ENCODE measurements around the gene TUBB2B. TPM values are rescaled to one million over a fixed set of nuclear protein-coding genes. Genes with fewer than 3 reads are reported as not detected.

TUBB2B gene
- total and polyA plus RNA-seq, 8 donors, result 2.2 to 16.5 (median 8.5) TPM

- no peak overlapping the region for H3K27ac ChIP-seq
- no peak for ATAC-seq
- peaks cover 0 to 42% of the 10 kb centered on the region in 2 donors for H3K36me3 ChIP-seq
- no peak for TF ChIP-seq CTCF (IDR thresholded peaks at IDR 0.05)
- no peak overlapping the region for H3K4me3 ChIP-seq
- no peak for DNase-seq
- no peaks in the 10 kb centered on the region for H3K27me3 ChIP-seq
- H3K9me3 ChIP-seq, result no peaks in the 10 kb centered on the region
- intact Hi-C loops (cut with DNase I), result loop anchor here in 1 of 2 donors (10.0 kb wide), 1 partner anchor 461 kb away; no protein-coding TSS in a partner anchor
- H3K4me1 ChIP-seq, result no peaks in the 10 kb centered on the region
Measured at GRCh38 chr6:3273707-3274521, 46.5 kb upstream of the TUBB2B start.

GRCh38 chr6:3272911-3273547 lies 45.6 kb upstream of the TUBB2B start:
- Histone ChIP-seq H3K27me3 (no peaks in the 10 kb centered on the region), H3K4me3 (no peak overlapping the region), H3K36me3 (peaks cover 0 to 50% of the 10 kb centered on the region in 2 donors), H3K4me1 (no peaks in the 10 kb centered on the region), H3K9me3 (no peaks in the 10 kb centered on the region), H3K27ac (no peak overlapping the region)
- no peak for ATAC-seq
- TF ChIP-seq CTCF (IDR thresholded peaks at IDR 0.05), result no peak
- intact Hi-C loops (cut with DNase I), result loop anchor here in 1 of 2 donors (10.0 kb wide), 1 partner anchor 462 kb away; no protein-coding TSS in a partner anchor
- no peak for DNase-seq

GRCh38 chr6:3271756-3272155 lies 44.3 kb upstream of the TUBB2B start:
- Histone ChIP-seq H3K27me3 (no peaks in the 10 kb centered on the region), H3K9me3 (no peaks in the 10 kb centered on the region), H3K27ac (no peak overlapping the region), H3K4me1 (no peaks in the 10 kb centered on the region), H3K36me3 (peaks cover 0 to 51% of the 10 kb centered on the region in 2 donors), H3K4me3 (no peak overlapping the region)
- ATAC-seq, result no peak
- no peak for DNase-seq
- intact Hi-C loops (cut with DNase I), result loop anchor here in 1 of 2 donors (10.0 kb wide), 1 partner anchor 463 kb away; no protein-coding TSS in a partner anchor
- TF ChIP-seq CTCF (IDR thresholded peaks at IDR 0.05), result no peak

GRCh38 chr6:3270258-3270657 lies 42.8 kb upstream of the TUBB2B start:
- ATAC-seq (peak; percentile 78), DNase-seq (no peak)
- Histone ChIP-seq H3K27me3 (no peaks in the 10 kb centered on the region), H3K36me3 (peaks cover 0 to 55% of the 10 kb centered on the region in 2 donors), H3K9me3 (no peaks in the 10 kb centered on the region), H3K4me1 (no peaks in the 10 kb centered on the region), H3K27ac (no peak overlapping the region), H3K4me3 (no peak overlapping the region)
- TF ChIP-seq CTCF (IDR thresholded peaks at IDR 0.05), result no peak
- intact Hi-C loops (cut with DNase I), result loop anchor here in 1 of 2 donors (10.0 kb wide), 1 partner anchor 465 kb away; no protein-coding TSS in a partner anchor
